OCI-LY1 (cell line): ENCODE measurements around the gene KRT23.

Experiments used
- EZH2 ChIP-seq: fragments of 200-600 bp; sonication (generic), shearing (Covaris generic); IDR thresholded peaks from 2 replicates; pipeline ENCODE4 v1.8.0; 2017; ENCODE audit warnings: borderline replicate concordance, mixed run types, mild to moderate bottlenecking, antibody characterized with exemption, low read length, moderate library complexity, mixed read lengths
- TF ChIP-seq, protein P1 (sequence below): fragments of 200-600 bp; sonication (generic), shearing (Covaris generic); IDR thresholded peaks from 2 replicates; pipeline ENCODE4 v1.5.1; 2017; ENCODE audit warnings: mild to moderate bottlenecking, antibody characterized with exemption, low read length, moderate library complexity, mixed read lengths

DNA sequence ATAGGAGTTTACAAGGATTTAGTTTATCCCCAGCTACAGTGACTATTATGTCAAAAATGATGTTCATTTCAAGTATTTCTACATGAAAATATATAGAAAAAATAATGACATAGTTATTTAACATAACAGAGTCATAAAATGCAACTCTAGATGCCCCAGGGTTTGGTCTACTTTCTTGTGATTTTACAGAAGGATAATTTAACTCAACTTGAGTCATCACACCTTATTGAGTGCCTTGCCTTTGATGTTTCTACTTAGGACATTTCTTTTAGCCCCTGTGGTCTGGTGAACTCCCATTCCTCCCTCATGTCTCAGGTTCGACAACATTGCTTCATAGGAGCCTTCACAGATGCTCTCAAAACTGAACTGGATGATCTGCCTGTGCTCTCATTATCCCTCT, 54.4 kb downstream of the KRT23 start:
- TF ChIP-seq, protein P1, sequence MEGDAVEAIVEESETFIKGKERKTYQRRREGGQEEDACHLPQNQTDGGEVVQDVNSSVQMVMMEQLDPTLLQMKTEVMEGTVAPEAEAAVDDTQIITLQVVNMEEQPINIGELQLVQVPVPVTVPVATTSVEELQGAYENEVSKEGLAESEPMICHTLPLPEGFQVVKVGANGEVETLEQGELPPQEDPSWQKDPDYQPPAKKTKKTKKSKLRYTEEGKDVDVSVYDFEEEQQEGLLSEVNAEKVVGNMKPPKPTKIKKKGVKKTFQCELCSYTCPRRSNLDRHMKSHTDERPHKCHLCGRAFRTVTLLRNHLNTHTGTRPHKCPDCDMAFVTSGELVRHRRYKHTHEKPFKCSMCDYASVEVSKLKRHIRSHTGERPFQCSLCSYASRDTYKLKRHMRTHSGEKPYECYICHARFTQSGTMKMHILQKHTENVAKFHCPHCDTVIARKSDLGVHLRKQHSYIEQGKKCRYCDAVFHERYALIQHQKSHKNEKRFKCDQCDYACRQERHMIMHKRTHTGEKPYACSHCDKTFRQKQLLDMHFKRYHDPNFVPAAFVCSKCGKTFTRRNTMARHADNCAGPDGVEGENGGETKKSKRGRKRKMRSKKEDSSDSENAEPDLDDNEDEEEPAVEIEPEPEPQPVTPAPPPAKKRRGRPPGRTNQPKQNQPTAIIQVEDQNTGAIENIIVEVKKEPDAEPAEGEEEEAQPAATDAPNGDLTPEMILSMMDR = no peak
- TF ChIP-seq EZH2 = no peak
